H1 (cell line): ENCODE results near the gene AP2A2. TPM values are rescaled to one million over a fixed set of nuclear protein-coding genes. Genes with fewer than 3 reads are reported as not detected.

ENCODE experiments used
- CTCF ChIA-PET: fragments of 300-600 bp; sonication (Branson Sonifier 250); formaldehyde crosslinking; loops from one replicate; lab custom pipeline; 2021; ENCODE audit not compliant: partially characterized antibody; lab: Charles Lee
- POLR2A ChIA-PET: fragments of 300-600 bp; sonication (Branson Sonifier 250); formaldehyde crosslinking; loops from one replicate; lab custom pipeline; 2021; ENCODE audit warnings: inconsistent platforms; ENCODE audit not compliant: partially characterized antibody; lab: Charles Lee
- DNase-seq, 2 experiments: peaks; one replicate each; pipeline versions ENCODE4 v3.0.0 to v3.0.0-alpha.2; 2010 to 2022; ENCODE audit warnings: low spot score in 2 of 2, low read depth in 1 of 2, mixed read lengths in 1 of 2
- FAIRE-seq: peaks from 2 replicates; lab custom pipeline; 2011; peaks lifted over from hg19 to GRCh38; lab: Jason Lieb, UNC
- H2AFZ ChIP-seq: 2 replicates; pipeline ENCODE4 v1.8.1; 2012; ENCODE audit warnings: low read length, inconsistent platforms
- H2AK5ac ChIP-seq: 2 replicates; pipeline ENCODE4 v1.6.1; 2013; ENCODE audit warnings: low read depth, low read length
- H2BK120ac ChIP-seq: replicated peaks from 2 replicates; pipeline ENCODE3; 2013; ENCODE audit warnings: low read depth, low read length, inconsistent platforms
- H2BK12ac ChIP-seq: 2 replicates; pipeline ENCODE4 v1.6.1; 2013; ENCODE audit warnings: low read depth, low read length
- H2BK15ac ChIP-seq: 2 replicates; pipeline ENCODE4 v1.6.1; 2013; ENCODE audit warnings: low read length
- H2BK20ac ChIP-seq: 2 replicates; pipeline ENCODE4 v1.6.1; 2013; ENCODE audit warnings: low read length
- H2BK5ac ChIP-seq: 2 replicates; pipeline ENCODE4 v1.6.1; 2013; ENCODE audit warnings: low read depth, low read length
- H3K14ac ChIP-seq: 2 replicates; pipeline ENCODE4 v1.6.1; 2013; ENCODE audit warnings: inconsistent platforms; ENCODE audit not compliant: insufficient read length
- H3K18ac ChIP-seq: 2 replicates; pipeline ENCODE4 v1.6.1; 2013; ENCODE audit warnings: low read length; ENCODE audit errors: extremely low read depth
- H3K23ac ChIP-seq: 2 replicates; pipeline ENCODE4 v1.6.1; 2013; ENCODE audit warnings: inconsistent platforms; ENCODE audit not compliant: insufficient read length
- H3K23me2 ChIP-seq: 2 replicates; pipeline ENCODE4 v1.6.1; 2013; ENCODE audit warnings: low read depth, low read length
- H3K27ac ChIP-seq: 2 replicates; pipeline ENCODE4 v1.6.1; 2011; ENCODE audit warnings: low read depth, low read length, inconsistent platforms
- H3K27me3 ChIP-seq, 4 experiments: replicated peaks in 1 of 4; 1 replicate in 1 of 4; 2 replicates in 3 of 4; pipeline versions ENCODE4 v1.6.1 to v1.8.1; 2011 to 2013; ENCODE audit warnings: low read length in 3 of 4, mild to moderate bottlenecking in 3 of 4, inconsistent platforms in 2 of 4, mixed read lengths in 2 of 4, moderate library complexity in 1 of 4; ENCODE audit not compliant: control insufficient read depth in 3 of 4, insufficient read depth in 3 of 4; ENCODE audit errors: extremely low read depth in 1 of 4
- H3K36me3 ChIP-seq, 4 experiments: 2 replicates each; pipeline versions ENCODE4 v1.6.1 to v1.8.1; 2011 to 2013; ENCODE audit warnings: mild to moderate bottlenecking in 4 of 4, low read length in 3 of 4, moderate library complexity in 2 of 4, control low read depth in 1 of 4, inconsistent platforms in 1 of 4; ENCODE audit not compliant: insufficient read depth in 4 of 4, control insufficient read depth in 2 of 4
- H3K4ac ChIP-seq: replicated peaks from 2 replicates; pipeline ENCODE3; 2013; ENCODE audit warnings: low read length, low read depth, mixed read lengths, inconsistent platforms; ENCODE audit not compliant: insufficient read length
- H3K4me1 ChIP-seq, 4 experiments: replicated peaks in 1 of 4; 1 replicate in 1 of 4; 2 replicates in 3 of 4; pipeline versions ENCODE4 v1.6.1 to v1.8.1; 2011 to 2013; ENCODE audit warnings: low read length in 3 of 4, inconsistent platforms in 2 of 4, mixed read lengths in 1 of 4; ENCODE audit not compliant: insufficient read depth in 4 of 4, control insufficient read depth in 3 of 4
- H3K4me2 ChIP-seq, 2 experiments: 2 replicates each; pipeline versions ENCODE4 v1.6.1 to v1.8.1; 2011 to 2013; ENCODE audit warnings: low read depth in 2 of 2, low read length in 2 of 2, control low read depth in 1 of 2, inconsistent platforms in 1 of 2, mild to moderate bottlenecking in 1 of 2; ENCODE audit not compliant: insufficient read depth in 1 of 2
- H3K4me3 ChIP-seq, 4 experiments: fragments of 200-600, 300-600 bp in 1 of 4; sonication (generic), shearing (Covaris generic), sonication (Bioruptor Twin) in 1 of 4; 2 replicates each; pipeline versions ENCODE4 v1.5.1 to v1.8.1; 2011 to 2016; ENCODE audit warnings: low read length in 4 of 4, low read depth in 3 of 4, control low read depth in 2 of 4, inconsistent platforms in 2 of 4, mild to moderate bottlenecking in 2 of 4, mixed read lengths in 1 of 4, moderate library complexity in 1 of 4; ENCODE audit not compliant: insufficient read depth in 2 of 4; ENCODE audit errors: extremely low read depth in 1 of 4
- H3K56ac ChIP-seq: replicated peaks from 2 replicates; pipeline ENCODE3; 2013; ENCODE audit warnings: low read depth, mild to moderate bottlenecking, mixed read lengths, low read length, inconsistent platforms; ENCODE audit not compliant: insufficient read length
- H3K79me1 ChIP-seq: 2 replicates; pipeline ENCODE4 v1.6.1; 2013; ENCODE audit warnings: low read depth, low read length, control low read depth
- H3K79me2 ChIP-seq, 2 experiments: 2 replicates each; pipeline versions ENCODE4 v1.6.1 to v1.8.1; 2012 to 2013; ENCODE audit warnings: low read length in 2 of 2, mild to moderate bottlenecking in 2 of 2, inconsistent platforms in 1 of 2; ENCODE audit not compliant: insufficient read depth in 2 of 2, control insufficient read depth in 1 of 2
- H3K9ac ChIP-seq, 4 experiments: replicated peaks in 1 of 4; 1 replicate in 1 of 4; 2 replicates in 3 of 4; pipeline versions ENCODE4 v1.6.1 to v1.8.1; 2011 to 2013; ENCODE audit warnings: low read depth in 3 of 4, low read length in 3 of 4, control low read depth in 2 of 4, mild to moderate bottlenecking in 2 of 4, moderate library complexity in 2 of 4, inconsistent platforms in 1 of 4; ENCODE audit errors: extremely low read depth in 1 of 4
- H3K9me3 ChIP-seq, 2 experiments: 2 replicates each; pipeline versions ENCODE4 v1.6.1 to v1.8.1; 2012 to 2013; ENCODE audit warnings: mild to moderate bottlenecking in 2 of 2, moderate library complexity in 2 of 2, control low read depth in 1 of 2, inconsistent platforms in 1 of 2, low read depth in 1 of 2, low read length in 1 of 2, mixed read lengths in 1 of 2; ENCODE audit not compliant: insufficient read depth in 2 of 2
- H4K20me1 ChIP-seq, 2 experiments: replicated peaks in 1 of 2; 2 replicates each; pipeline versions ENCODE3 to v1.8.1; 2011 to 2013; ENCODE audit warnings: inconsistent platforms in 2 of 2, low read length in 2 of 2, mild to moderate bottlenecking in 1 of 2; ENCODE audit not compliant: insufficient read depth in 2 of 2, control insufficient read depth in 1 of 2
- H4K5ac ChIP-seq: 2 replicates; pipeline ENCODE4 v1.6.1; 2013; ENCODE audit warnings: low read length, low read depth, mixed read lengths, inconsistent platforms; ENCODE audit not compliant: insufficient read length
- H4K8ac ChIP-seq: 2 replicates; pipeline ENCODE4 v1.8.0; 2013; ENCODE audit warnings: mild to moderate bottlenecking, moderate library complexity, low read length, inconsistent platforms; ENCODE audit not compliant: insufficient read depth; ENCODE audit errors: extremely low read depth
- H4K91ac ChIP-seq: replicated peaks from 2 replicates; pipeline ENCODE3; 2013; ENCODE audit warnings: low read length, mixed read lengths, inconsistent platforms; ENCODE audit not compliant: insufficient read length
- BACH1 ChIP-seq: IDR thresholded peaks from 2 replicates; pipeline ENCODE4 v1.6.1; 2012; ENCODE audit warnings: low read length, improper control_type of control experiment
- BRCA1 ChIP-seq: IDR thresholded peaks from 2 replicates; pipeline ENCODE4 v1.6.1; 2012; ENCODE audit warnings: low read depth, low read length, improper control_type of control experiment
- CHD1 ChIP-seq: IDR thresholded peaks from 2 replicates; pipeline ENCODE4 v1.6.1; 2012; ENCODE audit warnings: low read depth, low read length, improper control_type of control experiment
- E2F6 ChIP-seq: IDR thresholded peaks from 2 replicates; pipeline ENCODE4 v1.6.1; 2012; ENCODE audit warnings: inconsistent platforms
- JUND ChIP-seq: IDR thresholded peaks from 2 replicates; pipeline ENCODE4 v1.6.1; 2011; ENCODE audit warnings: mild to moderate bottlenecking, improper control_type of control experiment, low read length
- NANOG ChIP-seq: IDR thresholded peaks from 2 replicates; pipeline ENCODE4 v1.6.1; 2011; ENCODE audit warnings: low read length, low read depth, mild to moderate bottlenecking, inconsistent platforms; ENCODE audit not compliant: insufficient read depth, poor library complexity, severe bottlenecking
- NRF1 ChIP-seq: IDR thresholded peaks from 2 replicates; pipeline ENCODE4 v1.6.1; 2011; ENCODE audit warnings: mild to moderate bottlenecking, low read depth, low read length, improper control_type of control experiment
- SAP30 ChIP-seq: fragments of 300-600 bp; sonication (generic); IDR thresholded peaks from 2 replicates; pipeline ENCODE4 v1.7.1; 2012; ENCODE audit warnings: low read length, moderate library complexity, mild to moderate bottlenecking, inconsistent platforms; ENCODE audit not compliant: insufficient read depth, insufficient replicate concordance
- SIX5 ChIP-seq: IDR thresholded peaks from 2 replicates; pipeline ENCODE4 v1.6.1; 2011; ENCODE audit warnings: mild to moderate bottlenecking, low read depth, low read length
- SUZ12 ChIP-seq: fragments of 200-600 bp; sonication (generic); IDR thresholded peaks from 2 replicates; pipeline ENCODE4 v1.6.1; 2012; ENCODE audit warnings: mild to moderate bottlenecking, inconsistent platforms, low read length, moderate library complexity, mixed read lengths
- TAF1 ChIP-seq: IDR thresholded peaks from 2 replicates; pipeline ENCODE4 v1.6.1; 2011; ENCODE audit warnings: mild to moderate bottlenecking, low read depth, low read length
- WGBS, 2 experiments: shearing (Covaris generic) in 1 of 2; methylation state at CpG; one replicate each; pipeline versions ENCODE4 v1.1.6 to v1.1.7; 2013 to 2015; ENCODE audit warnings: low lambda C conversion rate in 2 of 2, mixed read lengths in 2 of 2, inconsistent platforms in 1 of 2, low coverage in 1 of 2, missing lambda C conversion rate in 1 of 2; ENCODE audit not compliant: insufficient replicate concordance in 2 of 2, insufficient coverage in 1 of 2, insufficient read length in 1 of 2; ENCODE audit errors: extremely low coverage in 1 of 2, missing lambda C conversion rate in 1 of 2; 5-methylcytosine and 5-hydroxymethylcytosine counted together
- polyA plus RNA-seq, 7 experiments: library from polyadenylated mRNA; depleted of rRNA in 3 of 7; stranded (reverse) in 5 of 7; unstranded in 2 of 7; fragments of >200 nt in 5 of 7; fragments of 200-250 nt in 2 of 7; gene quantifications; 1 replicate in 5 of 7; 2 replicates in 1 of 7; 4 replicates in 1 of 7; pipeline versions ENCODE4 v1.2.1 to v1.2.3, GENCODE V29; 2011 to 2013; ENCODE audit warnings: missing spikeins in 2 of 7, mixed read lengths in 2 of 7
- total RNA-seq: library from RNA; stranded (reverse); fragmentation: NEBNext Ultra II Directional; extraction: Animal tissue kit (Norgen Biotek cat#: 25700); gene quantifications from 2 replicates; pipeline ENCODE4 v1.2.1, GENCODE V29; 2021

AP2A2 gene
- total and polyA plus RNA-seq, 2 of the 8 experiments (the other 6 are each of a cell fraction or from before 2014, with no cell fraction given): 50.0 to 65.0 TPM

GRCh38 chr11:925158-925495, 543 bp upstream of the AP2A2 start:
- TF ChIP-seq NRF1: no peak
- TF ChIP-seq BACH1: no peak
- TF ChIP-seq BRCA1: no peak
- no peak for TF ChIP-seq SUZ12
- TF ChIP-seq TAF1: no peak
- no peak for TF ChIP-seq CHD1
- no peak for TF ChIP-seq SIX5
- no peak for TF ChIP-seq NANOG
- no peak for TF ChIP-seq E2F6
- no peak for TF ChIP-seq SAP30
- TF ChIP-seq JUND: no peak
- Histone ChIP-seq H3K4me2 (peak overlapping the region in 1 of 2 experiments; percentile 51; a peak in 1 of 4 replicates), H2BK120ac (no peak overlapping the region), H2BK20ac (no peak overlapping the region), H3K9ac (no peak overlapping the region), H2BK5ac (0 out of 2 replicates have a peak overlapping the region, but pooled peaks have one; percentile 24), H3K14ac (no peak overlapping the region), H3K79me2 (peaks cover 0 to 39% of the 10 kb centered on the region in 2 experiments; a peak in 2 of 4 replicates), H3K23ac (no peak overlapping the region), H3K4me3 (peak overlapping the region in 1 of 4 experiments; percentile 46; a peak in 2 of 8 replicates), H3K4ac (no peak overlapping the region), H4K8ac (peak overlapping the region; percentile 86), H4K91ac (no peak overlapping the region), H2AFZ (no peak overlapping the region), H2BK15ac (no peak overlapping the region), H3K56ac (no peak overlapping the region), H3K9me3 (no peaks in the 10 kb centered on the region), H3K23me2 (peaks cover 5% of the 10 kb centered on the region), H3K4me1 (peaks cover 0 to 7% (median 4%) of the 10 kb centered on the region in 4 experiments; a peak in 4 of 7 replicates), H4K20me1 (peaks cover 4 to 10% of the 10 kb centered on the region in 2 experiments), H2AK5ac (no peak overlapping the region), H3K36me3 (peaks cover 0 to 12% (median 2%) of the 10 kb centered on the region in 4 experiments; a peak in 3 of 8 replicates), H3K18ac (no peak overlapping the region), H3K27ac (no peak overlapping the region), H4K5ac (peak overlapping the region; percentile 41), H3K79me1 (peaks cover 15% of the 10 kb centered on the region), H3K27me3 (no peaks in the 10 kb centered on the region), H2BK12ac (no peak overlapping the region)
- 94% methylated on average over 9 of the region's 28 CpGs; no CpG with 5 or more reads in 1 of the 2 experiments for WGBS, 2 experiments
- no peak for DNase-seq
- POLR2A ChIA-PET: interaction anchor here (0.8 to 1.9 kb wide), 6 partner anchors 11 to 68 kb away, joined by 3 to 7 read pairs (median 4); partner anchors contain the start of gene CHID1
- CTCF ChIA-PET: interaction anchor here (0.6 to 7.1 kb wide), 22 partner anchors 8 to 137 kb away, joined by 3 to 48 read pairs (median 6); partner anchors contain the start of gene MUC6
- FAIRE-seq: no peak
